H1 (cell line): ENCODE data around the gene KLF6. TPM values are rescaled to one million over a fixed set of nuclear protein-coding genes. Genes with fewer than 3 reads are reported as not detected.

Experiments used
- CTCF ChIA-PET: fragments of 300-600 bp; sonication (Branson Sonifier 250); formaldehyde crosslinking; loops from one replicate; lab custom pipeline; 2021; ENCODE audit not compliant: partially characterized antibody; lab: Charles Lee
- POLR2A ChIA-PET: fragments of 300-600 bp; sonication (Branson Sonifier 250); formaldehyde crosslinking; loops from one replicate; lab custom pipeline; 2021; ENCODE audit warnings: inconsistent platforms; ENCODE audit not compliant: partially characterized antibody; lab: Charles Lee
- DNase-seq, 2 experiments: peaks; one replicate each; pipeline versions ENCODE4 v3.0.0 to v3.0.0-alpha.2; 2010 to 2022; ENCODE audit warnings: low spot score in 2 of 2, low read depth in 1 of 2, mixed read lengths in 1 of 2
- FAIRE-seq: peaks from 2 replicates; lab custom pipeline; 2011; peaks lifted over from hg19 to GRCh38; lab: Jason Lieb, UNC
- H2AFZ ChIP-seq: 2 replicates; pipeline ENCODE4 v1.8.1; 2012; ENCODE audit warnings: low read length, inconsistent platforms
- H2AK5ac ChIP-seq: 2 replicates; pipeline ENCODE4 v1.6.1; 2013; ENCODE audit warnings: low read depth, low read length
- H2BK120ac ChIP-seq: replicated peaks from 2 replicates; pipeline ENCODE3; 2013; ENCODE audit warnings: low read depth, low read length, inconsistent platforms
- H2BK12ac ChIP-seq: 2 replicates; pipeline ENCODE4 v1.6.1; 2013; ENCODE audit warnings: low read depth, low read length
- H2BK15ac ChIP-seq: 2 replicates; pipeline ENCODE4 v1.6.1; 2013; ENCODE audit warnings: low read length
- H2BK20ac ChIP-seq: 2 replicates; pipeline ENCODE4 v1.6.1; 2013; ENCODE audit warnings: low read length
- H2BK5ac ChIP-seq: 2 replicates; pipeline ENCODE4 v1.6.1; 2013; ENCODE audit warnings: low read depth, low read length
- H3K14ac ChIP-seq: 2 replicates; pipeline ENCODE4 v1.6.1; 2013; ENCODE audit warnings: inconsistent platforms; ENCODE audit not compliant: insufficient read length
- H3K18ac ChIP-seq: 2 replicates; pipeline ENCODE4 v1.6.1; 2013; ENCODE audit warnings: low read length; ENCODE audit errors: extremely low read depth
- H3K23ac ChIP-seq: 2 replicates; pipeline ENCODE4 v1.6.1; 2013; ENCODE audit warnings: inconsistent platforms; ENCODE audit not compliant: insufficient read length
- H3K23me2 ChIP-seq: 2 replicates; pipeline ENCODE4 v1.6.1; 2013; ENCODE audit warnings: low read depth, low read length
- H3K27ac ChIP-seq: 2 replicates; pipeline ENCODE4 v1.6.1; 2011; ENCODE audit warnings: low read depth, low read length, inconsistent platforms
- H3K27me3 ChIP-seq, 4 experiments: replicated peaks in 1 of 4; 1 replicate in 1 of 4; 2 replicates in 3 of 4; pipeline versions ENCODE4 v1.6.1 to v1.8.1; 2011 to 2013; ENCODE audit warnings: low read length in 3 of 4, mild to moderate bottlenecking in 3 of 4, inconsistent platforms in 2 of 4, mixed read lengths in 2 of 4, moderate library complexity in 1 of 4; ENCODE audit not compliant: control insufficient read depth in 3 of 4, insufficient read depth in 3 of 4; ENCODE audit errors: extremely low read depth in 1 of 4
- H3K36me3 ChIP-seq, 4 experiments: 2 replicates each; pipeline versions ENCODE4 v1.6.1 to v1.8.1; 2011 to 2013; ENCODE audit warnings: mild to moderate bottlenecking in 4 of 4, low read length in 3 of 4, moderate library complexity in 2 of 4, control low read depth in 1 of 4, inconsistent platforms in 1 of 4; ENCODE audit not compliant: insufficient read depth in 4 of 4, control insufficient read depth in 2 of 4
- H3K4ac ChIP-seq: replicated peaks from 2 replicates; pipeline ENCODE3; 2013; ENCODE audit warnings: low read length, low read depth, mixed read lengths, inconsistent platforms; ENCODE audit not compliant: insufficient read length
- H3K4me1 ChIP-seq, 4 experiments: replicated peaks in 1 of 4; 1 replicate in 1 of 4; 2 replicates in 3 of 4; pipeline versions ENCODE4 v1.6.1 to v1.8.1; 2011 to 2013; ENCODE audit warnings: low read length in 3 of 4, inconsistent platforms in 2 of 4, mixed read lengths in 1 of 4; ENCODE audit not compliant: insufficient read depth in 4 of 4, control insufficient read depth in 3 of 4
- H3K4me2 ChIP-seq, 2 experiments: 2 replicates each; pipeline versions ENCODE4 v1.6.1 to v1.8.1; 2011 to 2013; ENCODE audit warnings: low read depth in 2 of 2, low read length in 2 of 2, control low read depth in 1 of 2, inconsistent platforms in 1 of 2, mild to moderate bottlenecking in 1 of 2; ENCODE audit not compliant: insufficient read depth in 1 of 2
- H3K4me3 ChIP-seq, 4 experiments: fragments of 200-600, 300-600 bp in 1 of 4; sonication (generic), shearing (Covaris generic), sonication (Bioruptor Twin) in 1 of 4; 2 replicates each; pipeline versions ENCODE4 v1.5.1 to v1.8.1; 2011 to 2016; ENCODE audit warnings: low read length in 4 of 4, low read depth in 3 of 4, control low read depth in 2 of 4, inconsistent platforms in 2 of 4, mild to moderate bottlenecking in 2 of 4, mixed read lengths in 1 of 4, moderate library complexity in 1 of 4; ENCODE audit not compliant: insufficient read depth in 2 of 4; ENCODE audit errors: extremely low read depth in 1 of 4
- H3K56ac ChIP-seq: replicated peaks from 2 replicates; pipeline ENCODE3; 2013; ENCODE audit warnings: low read depth, mild to moderate bottlenecking, mixed read lengths, low read length, inconsistent platforms; ENCODE audit not compliant: insufficient read length
- H3K79me1 ChIP-seq: 2 replicates; pipeline ENCODE4 v1.6.1; 2013; ENCODE audit warnings: low read depth, low read length, control low read depth
- H3K79me2 ChIP-seq, 2 experiments: 2 replicates each; pipeline versions ENCODE4 v1.6.1 to v1.8.1; 2012 to 2013; ENCODE audit warnings: low read length in 2 of 2, mild to moderate bottlenecking in 2 of 2, inconsistent platforms in 1 of 2; ENCODE audit not compliant: insufficient read depth in 2 of 2, control insufficient read depth in 1 of 2
- H3K9ac ChIP-seq, 4 experiments: replicated peaks in 1 of 4; 1 replicate in 1 of 4; 2 replicates in 3 of 4; pipeline versions ENCODE4 v1.6.1 to v1.8.1; 2011 to 2013; ENCODE audit warnings: low read depth in 3 of 4, low read length in 3 of 4, control low read depth in 2 of 4, mild to moderate bottlenecking in 2 of 4, moderate library complexity in 2 of 4, inconsistent platforms in 1 of 4; ENCODE audit errors: extremely low read depth in 1 of 4
- H3K9me3 ChIP-seq, 2 experiments: 2 replicates each; pipeline versions ENCODE4 v1.6.1 to v1.8.1; 2012 to 2013; ENCODE audit warnings: mild to moderate bottlenecking in 2 of 2, moderate library complexity in 2 of 2, control low read depth in 1 of 2, inconsistent platforms in 1 of 2, low read depth in 1 of 2, low read length in 1 of 2, mixed read lengths in 1 of 2; ENCODE audit not compliant: insufficient read depth in 2 of 2
- H4K20me1 ChIP-seq, 2 experiments: replicated peaks in 1 of 2; 2 replicates each; pipeline versions ENCODE3 to v1.8.1; 2011 to 2013; ENCODE audit warnings: inconsistent platforms in 2 of 2, low read length in 2 of 2, mild to moderate bottlenecking in 1 of 2; ENCODE audit not compliant: insufficient read depth in 2 of 2, control insufficient read depth in 1 of 2
- H4K5ac ChIP-seq: 2 replicates; pipeline ENCODE4 v1.6.1; 2013; ENCODE audit warnings: low read length, low read depth, mixed read lengths, inconsistent platforms; ENCODE audit not compliant: insufficient read length
- H4K8ac ChIP-seq: 2 replicates; pipeline ENCODE4 v1.8.0; 2013; ENCODE audit warnings: mild to moderate bottlenecking, moderate library complexity, low read length, inconsistent platforms; ENCODE audit not compliant: insufficient read depth; ENCODE audit errors: extremely low read depth
- H4K91ac ChIP-seq: replicated peaks from 2 replicates; pipeline ENCODE3; 2013; ENCODE audit warnings: low read length, mixed read lengths, inconsistent platforms; ENCODE audit not compliant: insufficient read length
- BACH1 ChIP-seq: IDR thresholded peaks from 2 replicates; pipeline ENCODE4 v1.6.1; 2012; ENCODE audit warnings: low read length, improper control_type of control experiment
- CEBPB ChIP-seq: IDR thresholded peaks from 2 replicates; pipeline ENCODE4 v1.6.1; 2012; ENCODE audit warnings: low read depth, low read length
- WGBS, 2 experiments: shearing (Covaris generic) in 1 of 2; methylation state at CpG; one replicate each; pipeline versions ENCODE4 v1.1.6 to v1.1.7; 2013 to 2015; ENCODE audit warnings: low lambda C conversion rate in 2 of 2, mixed read lengths in 2 of 2, inconsistent platforms in 1 of 2, low coverage in 1 of 2, missing lambda C conversion rate in 1 of 2; ENCODE audit not compliant: insufficient replicate concordance in 2 of 2, insufficient coverage in 1 of 2, insufficient read length in 1 of 2; ENCODE audit errors: extremely low coverage in 1 of 2, missing lambda C conversion rate in 1 of 2; 5-methylcytosine and 5-hydroxymethylcytosine counted together
- polyA plus RNA-seq, 7 experiments: library from polyadenylated mRNA; depleted of rRNA in 3 of 7; stranded (reverse) in 5 of 7; unstranded in 2 of 7; fragments of >200 nt in 5 of 7; fragments of 200-250 nt in 2 of 7; gene quantifications; 1 replicate in 5 of 7; 2 replicates in 1 of 7; 4 replicates in 1 of 7; pipeline versions ENCODE4 v1.2.1 to v1.2.3, GENCODE V29; 2011 to 2013; ENCODE audit warnings: missing spikeins in 2 of 7, mixed read lengths in 2 of 7
- total RNA-seq: library from RNA; stranded (reverse); fragmentation: NEBNext Ultra II Directional; extraction: Animal tissue kit (Norgen Biotek cat#: 25700); gene quantifications from 2 replicates; pipeline ENCODE4 v1.2.1, GENCODE V29; 2021

Gene KLF6
- total and polyA plus RNA-seq, 2 of the 8 experiments (the other 6 are each of a cell fraction or from before 2014, with no cell fraction given), result 5.7 to 19.5 TPM

DNA sequence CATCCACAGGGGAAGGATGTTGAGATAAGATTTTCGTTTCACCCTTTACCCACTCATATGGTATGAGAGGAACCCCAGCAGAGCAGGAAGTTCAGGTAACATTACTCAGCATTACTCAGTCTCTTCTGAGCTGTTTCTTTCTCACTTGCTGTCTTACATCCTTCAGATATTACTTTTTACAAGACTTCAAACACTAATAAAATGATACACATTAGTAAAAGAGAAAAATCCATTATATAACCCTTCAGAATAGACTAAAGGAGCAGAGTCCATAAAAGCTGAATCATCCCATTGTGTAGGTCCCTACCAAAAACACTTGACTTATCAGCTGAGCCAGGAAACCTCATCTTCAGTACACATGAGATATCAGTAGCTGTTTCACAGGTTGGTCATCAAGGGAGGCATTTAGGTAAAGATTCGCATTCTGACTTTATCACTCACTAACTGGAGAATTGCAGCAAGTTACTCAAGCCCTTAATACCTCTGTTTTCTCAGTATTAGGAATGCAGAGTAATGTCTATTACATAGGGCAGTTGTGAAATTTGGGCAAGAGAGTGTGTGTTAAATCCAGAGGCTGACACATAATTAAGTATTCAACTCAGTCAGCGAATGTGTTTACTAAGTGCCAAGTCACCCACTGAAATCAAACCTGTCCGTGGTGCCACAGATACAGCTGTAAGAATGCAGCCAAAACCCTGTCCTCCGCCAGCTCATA, 44.7 kb downstream of the KLF6 start:
- H3K23me2 ChIP-seq, result no peaks in the 10 kb centered on the region
- H3K79me1 ChIP-seq, result no peaks in the 10 kb centered on the region
- no peak overlapping the region for H4K5ac ChIP-seq
- H2BK5ac ChIP-seq, result no peak overlapping the region
- H3K27me3 ChIP-seq, result no peaks in the 10 kb centered on the region
- no peak overlapping the region for H3K14ac ChIP-seq
- ChIA-PET POLR2A (interaction anchor here (1.3 kb wide), 1 partner anchor 43 kb away, joined by 3 read pairs; no protein-coding TSS in a partner anchor), CTCF (interaction anchor here (0.8 to 1.1 kb wide), 2 partner anchors 15 to 45 kb away, joined by 3 read pairs; partner anchors contain the start of gene KLF6)
- H3K18ac ChIP-seq, result no peak overlapping the region
- no peaks in the 10 kb centered on the region; a peak in 1 of 8 replicates for H3K36me3 ChIP-seq
- no peak overlapping the region for H3K4ac ChIP-seq
- no peak overlapping the region for H2AK5ac ChIP-seq
- H2BK15ac ChIP-seq, result no peak overlapping the region
- no peak overlapping the region for H2BK120ac ChIP-seq
- no peak for TF ChIP-seq CEBPB
- TF ChIP-seq BACH1, result 0 out of 2 replicates have a peak, but pooled peaks have one; percentile 22
- no peak overlapping the region for H3K4me2 ChIP-seq
- H3K9me3 ChIP-seq, result peaks cover 0 to 3% of the 10 kb centered on the region in 2 experiments; a peak in 1 of 4 replicates
- no peak overlapping the region for H3K23ac ChIP-seq
- H2AFZ ChIP-seq, result no peak overlapping the region
- no peak overlapping the region for H2BK20ac ChIP-seq
- no peak overlapping the region for H3K56ac ChIP-seq
- H3K4me3 ChIP-seq, result no peak overlapping the region
- no peak overlapping the region for H4K91ac ChIP-seq
- H4K8ac ChIP-seq, result no peak overlapping the region
- 91% methylated on average over 5 of the region's 5 CpGs; no CpG with 5 or more reads in 1 of the 2 experiments for WGBS, 2 experiments
- DNase-seq, result no peak
- H3K4me1 ChIP-seq, result peaks cover 0 to 2% (median under 1%) of the 10 kb centered on the region in 4 experiments; a peak in 3 of 7 replicates
- no peak overlapping the region for H2BK12ac ChIP-seq
- FAIRE-seq, result no peak
- no peak overlapping the region for H3K27ac ChIP-seq
- H4K20me1 ChIP-seq, result no peaks in the 10 kb centered on the region
- H3K9ac ChIP-seq, result no peak overlapping the region
- H3K79me2 ChIP-seq, result no peaks in the 10 kb centered on the region
